ENCODE measurements around the gene MXD1. TPM values are rescaled to one million over a fixed set of nuclear protein-coding genes. Genes with fewer than 3 reads are reported as not detected.
A peak's percentile ranks its signal among the peaks of the same experiment; 100 is the strongest.

MXD1 gene
- total RNA-seq, 1 donor from 2014 or later, result 12.2 TPM

DNA sequence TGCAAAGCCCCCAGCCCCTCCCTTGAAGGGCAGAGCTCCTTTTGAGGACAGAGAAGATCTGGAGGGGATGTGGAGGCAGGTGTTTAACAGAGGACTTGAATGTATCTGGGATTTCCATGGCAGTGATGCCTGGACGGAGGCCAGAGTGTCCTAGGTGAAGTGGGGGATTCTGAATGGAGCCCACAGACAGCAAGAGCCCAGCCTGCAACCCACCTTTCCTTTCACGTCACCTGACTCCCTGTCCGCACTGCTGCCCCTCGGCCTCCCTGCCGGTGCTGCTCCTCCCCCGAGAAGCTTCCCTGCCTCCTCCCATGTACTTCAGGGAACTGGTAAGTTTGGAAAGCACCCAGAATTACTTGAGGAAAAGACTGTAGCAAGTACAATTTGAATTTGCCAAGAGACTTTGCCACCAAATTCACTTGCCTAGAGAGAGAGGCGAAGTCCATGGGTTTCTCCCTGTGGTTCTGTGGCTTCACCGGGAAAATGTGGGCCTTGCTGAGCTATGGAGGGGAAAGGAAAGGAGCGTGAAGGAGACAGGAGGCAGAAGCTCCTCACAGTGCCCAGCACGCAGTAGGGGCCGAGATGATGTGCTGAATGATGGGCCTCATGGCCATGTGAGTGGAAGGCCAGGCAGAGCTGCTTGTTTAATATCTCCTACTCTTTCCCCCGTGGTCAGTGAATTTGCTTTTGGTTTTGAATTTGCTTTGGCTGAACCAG lies 60.4 kb downstream of the MXD1 start:
- FAIRE-seq (no peak), DNase-seq (ENCODE audit: low spot score in 2 of 2) (no peak)

DNA sequence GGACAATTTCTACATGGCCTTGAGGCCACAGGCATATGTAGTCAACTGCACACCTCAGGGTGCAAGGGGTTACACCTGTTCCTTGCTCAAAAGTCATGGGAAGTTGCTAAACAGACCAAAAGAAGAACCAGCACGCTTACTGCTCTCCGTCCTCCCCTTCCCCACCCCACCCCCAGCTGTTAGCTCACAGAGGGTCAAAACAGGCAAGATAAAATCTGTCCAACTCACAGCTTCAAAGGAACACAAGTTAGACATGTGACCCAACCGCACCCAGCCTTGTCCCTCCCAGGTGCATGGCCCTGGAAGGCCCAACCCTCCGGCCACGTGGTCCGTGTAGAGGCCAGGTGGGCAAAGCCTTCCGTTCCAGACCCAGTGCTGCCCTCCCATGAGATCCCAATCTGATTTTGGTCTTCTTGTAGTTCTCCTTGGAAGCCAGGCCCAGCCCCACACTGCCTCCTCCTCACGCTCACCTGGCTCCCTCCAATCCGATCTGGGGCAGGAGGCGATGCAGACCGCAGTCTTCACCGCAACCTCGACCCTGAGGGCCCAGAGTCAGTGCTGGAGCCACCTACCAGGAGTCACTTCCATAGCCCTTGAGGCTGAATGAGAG lies 61.0 kb downstream of the MXD1 start:
- FAIRE-seq (no peak), DNase-seq (ENCODE audit: low spot score in 2 of 2) (no peak)

DNA sequence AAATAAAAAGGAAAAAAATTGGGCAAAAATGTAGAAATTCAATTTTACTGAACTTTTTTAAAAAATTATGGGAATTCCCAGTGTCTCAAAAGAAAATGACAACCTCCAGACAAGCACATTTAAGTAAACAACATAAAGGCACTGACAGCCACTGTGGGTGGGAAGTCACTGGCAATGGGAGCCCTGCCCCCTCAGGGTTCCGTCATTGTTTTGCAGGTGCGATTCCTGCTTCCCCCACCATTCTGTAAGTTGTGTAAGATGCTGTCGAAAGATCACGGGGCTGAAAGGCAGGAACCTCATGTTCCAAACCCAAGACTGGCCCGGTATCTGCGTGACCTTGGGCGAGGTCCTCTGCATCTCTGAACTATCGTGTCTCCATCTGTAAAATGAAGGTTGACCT lies 62.3 kb downstream of the MXD1 start:
- DNase-seq (ENCODE audit: low spot score in 2 of 2) (no peak), FAIRE-seq (no peak)

DNA sequence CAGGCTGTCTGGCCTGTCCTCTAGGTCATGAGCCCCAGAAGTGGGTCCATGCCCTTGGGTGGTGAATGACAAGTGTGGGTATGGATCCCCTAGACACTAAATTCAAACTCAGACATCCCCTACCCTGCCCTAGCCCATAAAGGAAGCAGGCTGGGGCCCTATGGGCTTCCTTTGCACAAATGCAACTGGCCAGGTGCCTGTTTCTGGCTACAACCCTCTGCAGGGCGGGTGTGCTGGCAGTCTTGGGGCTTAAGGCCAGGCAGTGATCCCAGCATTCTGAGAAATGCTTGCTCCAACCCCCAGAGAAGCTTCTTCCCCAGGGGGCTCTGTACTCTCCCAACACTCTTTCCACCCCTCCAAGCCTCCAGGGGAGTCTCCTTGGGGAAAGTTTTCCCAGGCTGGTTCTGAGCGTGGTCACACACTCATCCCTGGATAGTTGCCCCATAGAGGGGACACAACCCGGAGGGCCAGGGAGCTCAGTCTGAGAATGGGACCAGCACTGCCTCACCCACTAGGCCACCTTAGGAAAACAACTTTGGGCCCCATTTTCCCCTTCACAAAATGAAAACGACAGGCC lies 63.1 kb downstream of the MXD1 start:
- no peak for DNase-seq (ENCODE audit: low spot score in 2 of 2)
- FAIRE-seq, result no peak

DNA sequence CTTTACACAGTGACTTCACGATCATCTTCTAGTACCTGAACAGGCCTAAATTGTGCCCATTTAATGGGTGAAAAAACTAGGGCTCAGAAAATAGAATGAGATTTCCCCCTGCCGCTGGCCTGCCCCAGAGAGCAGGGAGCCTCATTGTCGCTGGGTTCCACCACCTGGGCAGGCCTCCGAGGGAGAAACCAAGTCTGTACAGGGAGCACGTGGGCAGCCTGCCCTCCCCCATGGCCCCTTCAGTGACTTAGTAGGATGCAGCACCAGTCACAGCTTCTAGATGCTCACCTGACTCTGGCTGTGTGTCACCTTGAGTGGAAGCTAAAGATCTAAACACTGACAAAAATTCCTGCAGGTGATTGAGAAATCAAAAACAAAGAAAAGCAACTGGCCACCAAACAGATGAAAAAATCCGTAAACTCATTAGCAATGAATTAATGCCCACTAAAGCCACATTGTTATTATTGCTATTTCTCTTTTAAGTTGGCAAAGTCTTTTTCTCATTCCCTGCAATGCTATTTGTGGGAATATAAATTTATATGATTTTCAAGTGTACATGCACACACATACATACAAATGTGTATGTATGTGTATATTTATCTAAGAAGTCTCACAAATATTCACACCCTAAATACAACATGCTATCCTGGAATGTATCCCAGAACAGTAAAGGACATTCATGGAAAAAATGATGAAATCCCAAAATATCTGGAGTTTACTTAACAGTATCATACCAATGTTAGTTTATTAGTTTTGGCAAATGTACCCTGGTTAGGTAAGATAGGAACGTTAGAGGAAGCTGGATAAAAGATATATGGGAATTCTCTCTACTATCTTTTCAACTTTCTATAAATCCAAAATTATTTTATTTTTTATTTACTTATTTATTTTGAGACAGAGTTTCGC lies 65.2 kb downstream of the MXD1 start:
- no peak for DNase-seq (ENCODE audit: low spot score in 2 of 2)
- FAIRE-seq, result no peak

DNA sequence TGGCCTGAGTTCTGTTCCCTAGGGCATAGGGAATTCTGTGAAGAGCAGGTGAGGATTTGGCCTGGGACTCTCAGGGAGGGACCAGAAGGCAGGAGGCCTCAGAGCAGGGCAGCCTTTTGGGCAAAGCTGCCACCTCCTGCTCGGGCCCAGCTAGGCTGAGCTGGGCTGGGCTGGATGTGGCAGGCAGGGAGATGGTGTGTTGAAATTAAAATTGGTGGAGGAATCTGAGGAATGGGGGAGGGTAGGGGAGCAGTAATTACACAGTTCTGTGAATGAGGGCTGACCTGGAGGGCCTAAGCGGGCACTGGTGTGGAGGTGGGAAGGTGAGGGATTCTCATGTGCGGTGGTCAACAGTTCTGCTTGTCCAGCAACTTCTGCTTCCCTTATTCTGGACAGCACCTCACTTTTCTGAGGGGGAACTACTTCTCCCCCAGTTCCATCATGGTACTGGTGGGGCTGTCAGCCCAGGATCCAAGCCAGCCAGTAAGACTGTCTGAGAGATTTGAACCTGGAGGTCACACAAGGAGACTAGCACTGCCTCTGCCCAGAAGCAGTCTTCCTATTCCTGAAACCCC lies 68.6 kb downstream of the MXD1 start:
- DNase-seq (ENCODE audit: low spot score in 2 of 2) (no peak), FAIRE-seq (no peak)

DNA sequence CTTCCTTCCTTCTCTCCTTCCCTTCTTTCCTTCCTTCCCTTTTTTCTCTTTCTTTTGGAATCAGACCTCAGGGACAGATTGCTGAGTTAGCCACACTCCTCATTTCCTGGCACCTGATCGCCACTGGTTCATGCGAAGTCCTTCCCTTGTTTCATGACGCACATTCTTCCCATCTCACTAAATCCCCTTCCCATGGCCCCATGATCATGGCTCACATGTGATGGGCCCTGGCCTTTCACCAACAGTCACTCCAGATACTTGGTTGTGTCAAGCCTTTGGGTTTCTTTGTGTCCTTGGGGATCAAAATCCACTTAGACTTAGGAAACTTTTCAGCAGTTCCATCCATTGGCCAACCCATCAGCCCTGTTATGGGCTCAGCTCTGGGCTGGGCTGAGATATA lies 70.3 kb downstream of the MXD1 start:
- DNase-seq (ENCODE audit: low spot score in 2 of 2) (no peak), FAIRE-seq (no peak)

DNA sequence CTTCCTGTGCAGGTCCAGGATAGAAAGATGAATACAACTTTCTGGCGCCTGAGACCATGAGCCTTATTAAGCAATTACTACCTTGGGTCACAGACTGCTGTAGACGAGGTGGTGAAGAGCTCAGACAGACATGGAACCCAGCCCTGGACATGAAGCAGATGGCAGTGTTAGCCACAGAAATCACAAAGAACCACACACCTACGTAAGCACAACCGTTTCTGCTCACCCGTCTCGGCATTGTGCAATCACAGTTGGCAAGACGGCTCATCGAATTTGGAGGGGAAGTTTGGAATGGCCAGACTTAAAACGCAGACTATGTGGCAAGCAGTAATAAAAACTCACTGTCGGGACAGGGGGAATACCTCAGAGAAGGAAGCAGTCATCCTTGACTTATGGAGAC lies 70.8 kb downstream of the MXD1 start:
- FAIRE-seq, result no peak
- peak in 1 of 2 donors; percentile 27 for DNase-seq (ENCODE audit: low spot score in 2 of 2)

DNA sequence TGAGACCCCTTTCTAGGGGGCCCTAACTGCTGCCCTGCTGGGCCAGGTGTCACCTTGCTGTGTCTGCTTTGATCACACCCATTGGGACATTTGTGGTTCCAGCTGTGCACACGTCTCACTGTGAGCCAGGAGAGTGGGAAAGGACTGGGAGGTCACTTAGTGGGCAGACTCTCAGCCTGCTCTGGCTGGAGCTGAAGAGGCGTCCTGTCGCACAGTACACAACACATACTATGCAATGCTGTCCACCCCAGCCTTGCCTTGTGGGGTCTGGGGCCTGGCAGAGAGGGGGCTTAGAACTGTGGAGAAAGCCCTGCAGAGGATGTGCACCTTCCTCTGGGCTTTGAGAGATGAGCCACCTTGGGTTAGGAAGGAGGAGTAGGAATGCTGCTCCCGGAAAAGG lies 71.8 kb downstream of the MXD1 start:
- FAIRE-seq, result no peak
- no peak for DNase-seq (ENCODE audit: low spot score in 2 of 2)

DNA sequence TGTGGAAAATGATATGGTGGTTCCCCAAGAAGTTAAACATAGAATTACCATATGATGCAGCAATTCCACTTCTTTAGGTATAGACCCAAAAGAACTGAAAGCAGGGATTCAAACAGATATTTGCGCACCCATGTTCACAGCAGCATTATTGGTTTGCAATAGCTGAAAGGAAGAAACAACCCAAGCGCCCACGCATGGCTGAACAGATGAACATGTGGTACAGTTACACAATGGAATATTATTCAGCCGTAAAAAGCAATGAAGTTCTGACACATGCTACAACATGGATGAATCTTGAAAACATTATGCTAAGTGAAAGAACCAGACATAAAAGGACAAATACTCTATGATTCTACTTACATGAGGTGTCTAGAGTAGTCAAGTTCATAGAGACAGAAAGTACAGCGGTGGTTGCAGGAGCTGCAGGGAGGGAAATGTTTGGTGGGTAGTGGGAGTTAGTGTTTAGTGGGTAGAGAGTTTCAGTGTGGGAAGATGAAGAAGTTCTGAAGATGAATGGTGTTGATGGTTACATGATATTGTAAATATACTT lies 73.3 kb downstream of the MXD1 start:
- DNase-seq (ENCODE audit: low spot score in 2 of 2) (no peak), FAIRE-seq (no peak)

DNA sequence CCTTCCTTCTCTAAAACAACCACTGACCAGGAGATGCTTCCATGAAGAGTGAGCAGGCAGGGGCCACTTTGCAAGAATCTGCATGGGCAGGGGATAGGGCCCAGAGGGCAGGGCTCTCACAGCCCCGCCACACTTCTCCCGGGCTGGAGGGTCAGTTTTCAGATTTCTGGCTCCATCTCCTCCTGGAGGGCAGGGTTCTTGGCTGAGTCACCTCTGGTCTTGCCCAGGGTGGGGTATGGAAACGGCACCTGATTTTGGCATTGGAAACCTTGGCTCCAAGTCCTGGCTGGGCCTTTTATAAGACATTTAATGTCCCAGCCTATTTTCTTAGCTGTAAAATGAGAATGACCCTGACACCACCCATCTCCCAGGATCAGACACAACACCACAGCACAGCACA lies 74.1 kb downstream of the MXD1 start:
- no peak for FAIRE-seq
- no peak for DNase-seq (ENCODE audit: low spot score in 2 of 2)

DNA sequence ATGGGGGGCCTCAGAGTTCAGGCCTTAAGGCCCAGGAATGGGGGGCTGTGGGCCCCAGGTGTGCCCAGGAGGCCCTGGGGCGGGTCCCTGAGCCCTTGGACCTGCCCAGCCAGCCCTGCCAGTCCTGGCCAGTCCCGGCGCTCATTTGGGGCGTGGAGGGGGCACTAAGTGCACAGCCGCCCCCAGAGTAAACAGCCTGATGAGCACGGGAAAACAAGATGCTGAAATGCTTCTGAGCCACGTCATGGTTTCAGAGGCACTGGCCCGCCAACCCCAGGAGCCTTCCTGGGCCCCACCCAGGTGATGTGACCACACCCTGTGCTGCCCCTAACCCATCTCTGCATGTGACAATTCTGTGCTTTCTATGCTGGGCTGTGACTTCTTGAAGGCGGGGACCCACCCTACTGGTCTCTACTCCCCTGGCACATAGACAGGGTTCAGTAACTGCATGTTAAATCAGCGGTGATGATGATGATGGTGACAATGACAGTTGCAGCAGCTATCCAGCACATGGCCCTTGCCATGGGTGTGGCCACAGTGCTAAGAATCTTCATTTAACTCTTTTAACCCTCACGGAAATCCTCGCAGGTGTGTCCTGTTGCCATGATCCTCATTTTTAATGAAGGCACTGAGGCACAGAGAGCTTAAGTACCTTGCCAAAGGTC lies 74.7 kb downstream of the MXD1 start:
- no peak for DNase-seq (ENCODE audit: low spot score in 2 of 2)

More for the DNA sequence above, 74.7 kb downstream of the MXD1 start:
- FAIRE-seq, result no peak

Small RNAs within 50 kb of the gene (small RNA-seq; reads per million reads assigned to genes)
- not detected for gene RPL23AP92

Other genes with a start within 250 kb of the MXD1 start
- gene ANXA4, start 173.0 kb upstream of the MXD1 start, total RNA-seq, result 2.4 TPM
- gene GMCL1, start 85.4 kb upstream of the MXD1 start, total RNA-seq, result 13.5 TPM
- gene SNRNP27, start 21.2 kb upstream of the MXD1 start, total RNA-seq, result 45.7 TPM
- gene ASPRV1, start 46.5 kb downstream of the MXD1 start, total RNA-seq, result 2.0 TPM
- 30.6 TPM for gene PCBP1, start 172.4 kb downstream of the MXD1 start, total RNA-seq